ENCODE measurements around the gene NAA40.
"Not testable (repeated sequence)": the region's sequence is repeated elsewhere in the genome, so short reads cannot be mapped to it uniquely, and the experiment has no call there.

Gene NAA40

DNA sequence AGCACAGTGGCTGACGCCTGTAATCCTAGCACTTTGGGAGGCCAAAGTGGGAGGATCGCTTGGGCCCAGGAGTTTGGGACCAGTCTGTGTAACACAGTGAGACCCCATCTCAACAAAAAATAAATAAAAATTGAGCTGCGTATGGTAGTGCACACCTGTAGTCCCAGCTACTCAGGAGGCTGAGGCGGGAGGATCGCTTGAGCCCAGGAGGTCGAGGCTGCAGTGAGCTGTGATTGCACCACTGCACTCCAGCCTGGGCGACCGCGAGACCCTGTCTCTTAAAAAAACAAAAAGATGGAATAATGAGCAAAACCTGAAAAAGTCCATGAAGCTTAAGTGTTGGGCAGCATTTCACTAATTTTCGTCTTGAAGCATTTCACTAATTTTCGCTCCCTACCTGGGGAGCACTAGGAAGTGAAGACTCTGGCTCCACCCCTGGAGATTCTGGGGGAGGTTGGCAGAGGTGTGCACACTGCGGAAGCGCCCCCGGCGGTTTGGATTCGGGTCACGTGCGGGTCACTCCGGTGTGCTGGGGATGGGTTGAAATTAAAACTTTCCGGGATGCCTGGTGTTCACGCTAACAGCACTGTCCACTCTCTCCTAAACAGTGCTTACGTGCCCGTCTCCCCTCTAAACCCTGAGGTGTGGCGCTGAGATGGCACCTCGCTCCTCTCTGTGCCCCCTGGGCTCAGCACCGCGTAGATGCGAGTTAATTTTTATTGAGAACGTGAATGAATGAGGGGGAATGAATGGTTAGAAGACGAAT lies 906 bp upstream of the NAA40 start:
- in situ Hi-C loops (cut with HindIII; ENCODE audit: low sequenced_read_pairs), result no loop called here

DNA sequence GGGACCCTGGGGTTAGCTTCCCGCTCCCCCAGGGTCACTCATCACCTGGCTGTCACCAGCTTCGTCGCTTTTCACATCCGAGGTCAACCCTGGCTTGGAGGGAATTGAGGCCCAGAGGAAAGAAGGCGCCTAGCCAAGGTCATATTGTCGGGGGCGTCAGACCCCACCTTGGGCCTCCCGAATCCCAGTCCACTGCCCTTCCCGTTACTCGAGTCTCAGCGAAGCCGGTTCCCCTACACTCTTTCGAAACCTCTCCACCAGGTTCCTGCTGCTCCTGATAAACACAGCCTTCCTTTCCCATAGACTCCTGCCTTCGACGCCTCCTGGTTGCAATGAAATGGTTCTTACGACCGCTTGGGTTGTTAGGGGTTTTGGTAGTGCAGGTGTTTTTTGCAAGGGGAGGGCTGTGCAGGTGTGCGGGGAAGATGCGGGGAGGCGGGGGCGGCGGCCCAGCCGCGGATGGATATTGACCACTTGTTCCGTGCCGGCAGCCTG lies 642 bp downstream of the NAA40 start:
- in situ Hi-C loops (cut with HindIII; ENCODE audit: low sequenced_read_pairs), result no loop called here

DNA sequence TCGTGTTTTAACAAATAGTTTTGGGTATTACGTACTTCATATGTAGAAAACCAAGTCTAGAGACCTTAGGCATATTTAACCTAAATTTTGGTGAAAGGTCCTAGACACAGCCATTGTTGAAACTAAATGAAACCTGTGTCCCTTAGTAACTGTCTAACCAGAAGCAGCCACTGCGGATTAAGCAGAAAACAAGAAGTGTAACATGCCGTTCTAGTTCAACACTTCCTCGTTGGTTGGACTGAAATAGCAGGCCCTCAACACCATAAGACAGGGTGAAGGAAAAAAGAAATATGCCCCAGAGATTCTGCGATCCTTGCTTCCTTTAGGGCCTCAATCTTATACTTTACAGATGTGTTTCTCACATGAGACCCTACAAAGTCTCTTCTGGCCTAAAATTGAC lies 2.0 kb downstream of the NAA40 start:
- in situ Hi-C loops (cut with HindIII; ENCODE audit: low sequenced_read_pairs), result no loop called here

GRCh38 chr11:63941901-63942300 lies 3.1 kb downstream of the NAA40 start:
- in situ Hi-C loops (cut with HindIII; ENCODE audit: low sequenced_read_pairs), result no loop called here

DNA sequence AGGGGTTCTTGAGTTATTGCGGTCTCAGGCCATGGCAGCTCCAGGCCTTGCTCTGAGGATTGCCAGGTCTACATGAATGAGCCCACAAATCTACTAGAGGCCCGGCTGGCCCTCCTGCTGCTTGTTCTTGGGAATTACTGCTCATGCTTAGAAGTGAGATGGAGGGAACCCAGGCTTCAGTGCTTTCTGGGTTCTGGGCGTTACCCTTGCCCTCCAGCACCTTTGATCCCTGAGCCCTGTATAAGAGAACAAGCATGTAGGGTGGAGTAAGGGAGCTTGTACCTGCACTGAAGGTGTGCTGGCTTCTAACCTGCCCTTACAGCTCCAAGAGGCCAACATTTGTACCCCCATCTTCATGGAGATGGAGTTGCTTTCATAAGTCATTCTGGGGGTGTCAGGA lies 4.0 kb downstream of the NAA40 start:
- in situ Hi-C loops (cut with HindIII; ENCODE audit: low sequenced_read_pairs), result no loop called here

DNA sequence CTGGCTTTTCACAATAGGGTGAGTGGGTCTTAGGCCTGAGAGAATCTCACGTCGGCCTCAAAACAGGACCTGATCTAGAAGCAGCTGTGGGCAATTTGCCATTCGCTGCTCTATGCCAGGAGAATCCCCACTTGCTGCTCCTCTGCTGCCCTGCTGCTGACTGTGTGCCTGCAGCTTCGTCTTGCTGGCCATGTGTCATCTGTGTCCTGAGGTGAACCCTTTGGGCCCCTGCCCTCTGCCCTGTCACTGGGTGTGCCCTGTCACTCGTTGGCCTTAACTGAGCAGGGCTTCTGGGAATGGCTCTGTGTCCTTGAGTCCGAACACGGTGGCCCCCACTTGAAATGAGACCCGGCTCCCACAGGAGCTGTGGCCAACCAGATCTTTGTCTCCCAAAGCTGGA lies 6.2 kb downstream of the NAA40 start:
- in situ Hi-C loops (cut with HindIII; ENCODE audit: low sequenced_read_pairs), result no loop called here

GRCh38 chr11:63945477-63946163 lies 6.8 kb downstream of the NAA40 start:
- in situ Hi-C loops (cut with HindIII; ENCODE audit: low sequenced_read_pairs), result no loop called here

DNA sequence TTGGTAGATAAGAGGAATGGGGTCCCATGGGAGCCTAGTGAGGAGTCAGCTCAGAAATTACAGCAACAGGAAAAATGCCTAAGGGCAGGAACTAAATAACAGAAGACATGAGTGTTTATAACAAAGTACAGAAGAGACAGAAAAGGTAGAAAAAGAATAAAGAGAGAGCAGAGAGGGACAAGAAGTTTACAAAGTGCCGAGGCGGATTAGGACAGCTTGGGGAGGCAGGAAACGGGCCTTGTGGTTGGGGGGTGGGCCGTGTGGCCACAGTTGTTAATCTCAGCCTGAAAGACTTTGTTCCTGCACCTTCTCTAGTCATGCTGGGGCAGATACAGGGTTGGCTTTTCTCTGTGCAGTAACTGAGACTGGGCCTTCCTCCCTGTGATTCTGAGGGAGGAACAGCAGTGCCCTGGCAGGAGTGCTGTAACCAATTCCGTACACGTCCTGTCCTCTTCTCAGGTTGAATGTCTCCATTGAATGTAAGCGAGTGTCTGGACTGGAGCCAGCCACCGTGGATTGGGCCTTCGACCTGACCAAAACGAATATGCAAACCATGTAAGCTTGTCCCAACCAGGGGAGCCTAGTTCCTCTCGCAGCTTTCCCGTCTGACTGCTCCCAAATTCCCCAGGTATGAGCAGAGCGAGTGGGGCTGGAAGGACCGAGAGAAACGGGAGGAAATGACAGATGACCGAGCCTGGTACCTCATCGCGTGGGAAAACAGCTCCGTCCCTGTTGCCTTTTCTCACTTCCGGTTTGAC lies 13.2 kb downstream of the NAA40 start:
- in situ Hi-C loops (cut with HindIII; ENCODE audit: low sequenced_read_pairs), result loop anchor here (10.0 kb wide), 1 partner anchor 53 kb away; no protein-coding TSS in a partner anchor

GRCh38 chr11:63952570-63952969 lies 13.8 kb downstream of the NAA40 start:
- in situ Hi-C loops (cut with HindIII; ENCODE audit: low sequenced_read_pairs), result loop anchor here (10.0 kb wide), 1 partner anchor 52 kb away; no protein-coding TSS in a partner anchor

- in situ Hi-C loops (cut with HindIII; ENCODE audit: low sequenced_read_pairs), result loop anchor here (10.0 kb wide), 1 partner anchor 47 kb away; no protein-coding TSS in a partner anchor
These were observed 19.2 kb downstream of the NAA40 start for GRCh38 chr11:63958008-63958407.

- in situ Hi-C loops (cut with HindIII; ENCODE audit: low sequenced_read_pairs), result no loop called here
These were observed 23.0 kb downstream of the NAA40 start for GRCh38 chr11:63961608-63962412.

- in situ Hi-C loops (cut with HindIII; ENCODE audit: low sequenced_read_pairs), result not testable (repeated sequence)
These were observed 25.1 kb downstream of the NAA40 start for GRCh38 chr11:63963895-63964294.

- in situ Hi-C loops (cut with HindIII; ENCODE audit: low sequenced_read_pairs), result no loop called here
These were observed 27.6 kb downstream of the NAA40 start for GRCh38 chr11:63966444-63966843.

- in situ Hi-C loops (cut with HindIII; ENCODE audit: low sequenced_read_pairs), result no loop called here
These were observed 30.7 kb downstream of the NAA40 start for GRCh38 chr11:63969461-63969860.

DNA sequence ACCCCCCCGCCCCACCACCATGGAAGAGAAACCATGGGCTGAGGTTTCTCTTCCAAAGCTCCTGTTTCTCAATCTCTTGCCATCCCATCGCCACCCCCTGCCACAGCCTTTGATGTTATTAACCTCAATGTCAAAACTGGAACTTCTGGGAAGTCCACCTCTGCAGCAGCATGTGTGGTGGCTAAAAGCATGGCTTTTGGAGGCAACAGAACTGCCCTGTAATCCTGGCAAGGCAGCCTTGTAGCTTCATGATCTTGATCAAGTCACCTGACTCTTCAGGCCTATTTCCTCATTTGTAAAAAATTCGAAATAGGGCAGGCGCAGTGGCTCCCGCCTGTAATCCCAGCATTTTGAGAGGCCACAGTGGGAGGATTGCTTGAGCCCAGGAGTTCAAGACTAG lies 32.1 kb downstream of the NAA40 start:
- in situ Hi-C loops (cut with HindIII; ENCODE audit: low sequenced_read_pairs), result no loop called here

- in situ Hi-C loops (cut with HindIII; ENCODE audit: low sequenced_read_pairs), result not testable (repeated sequence)
These were observed 35.1 kb downstream of the NAA40 start for GRCh38 chr11:63973912-63974258.

DNA sequence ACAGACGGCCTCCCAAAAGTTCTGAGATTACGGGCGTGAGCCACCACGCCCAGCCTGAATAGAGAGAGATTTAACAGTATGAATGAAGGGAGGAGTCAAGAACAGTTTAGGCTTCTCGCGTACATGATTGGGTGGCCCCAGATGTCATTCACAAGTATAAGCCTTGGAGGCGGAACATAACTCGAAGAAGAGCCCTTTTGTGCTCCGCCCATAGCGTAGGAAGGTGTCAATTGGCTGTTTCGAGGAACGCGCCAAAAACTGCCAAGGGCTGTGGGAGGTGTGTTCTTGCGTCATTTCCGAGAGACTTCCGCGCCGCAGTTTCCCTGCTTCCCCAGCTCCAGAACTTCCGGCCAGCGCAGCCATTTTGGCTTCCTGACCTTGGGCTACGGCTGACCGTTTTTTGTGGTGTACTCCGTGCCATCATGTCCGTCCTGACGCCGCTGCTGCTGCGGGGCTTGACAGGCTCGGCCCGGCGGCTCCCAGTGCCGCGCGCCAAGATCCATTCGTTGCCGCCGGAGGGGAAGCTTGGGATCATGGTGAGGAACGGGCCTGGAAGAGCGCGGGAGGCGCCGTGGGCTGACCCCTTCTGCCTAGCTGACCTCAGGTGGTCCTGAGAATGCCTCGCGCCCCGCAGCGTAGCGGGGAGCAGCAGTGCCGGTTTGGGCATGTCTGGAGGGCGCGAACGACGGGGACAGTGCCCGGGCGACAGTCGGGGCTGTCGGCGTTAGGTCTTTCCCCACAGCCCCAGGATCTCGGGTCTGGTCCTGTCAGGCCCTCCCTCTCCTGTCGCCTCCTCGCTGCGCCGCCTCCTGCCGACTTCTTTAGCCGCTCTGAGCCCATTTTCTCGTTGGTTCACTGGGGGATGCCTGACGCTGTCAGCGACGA lies 35.7 kb downstream of the NAA40 start, which contains the start of gene COX8A:
TSS of gene COX8A (plus strand) at position 362 of the 885 bp plus-strand sequence. CDS start at position 423, 61 bp downstream.
- in situ Hi-C loops (cut with HindIII; ENCODE audit: low sequenced_read_pairs), result no loop called here

DNA sequence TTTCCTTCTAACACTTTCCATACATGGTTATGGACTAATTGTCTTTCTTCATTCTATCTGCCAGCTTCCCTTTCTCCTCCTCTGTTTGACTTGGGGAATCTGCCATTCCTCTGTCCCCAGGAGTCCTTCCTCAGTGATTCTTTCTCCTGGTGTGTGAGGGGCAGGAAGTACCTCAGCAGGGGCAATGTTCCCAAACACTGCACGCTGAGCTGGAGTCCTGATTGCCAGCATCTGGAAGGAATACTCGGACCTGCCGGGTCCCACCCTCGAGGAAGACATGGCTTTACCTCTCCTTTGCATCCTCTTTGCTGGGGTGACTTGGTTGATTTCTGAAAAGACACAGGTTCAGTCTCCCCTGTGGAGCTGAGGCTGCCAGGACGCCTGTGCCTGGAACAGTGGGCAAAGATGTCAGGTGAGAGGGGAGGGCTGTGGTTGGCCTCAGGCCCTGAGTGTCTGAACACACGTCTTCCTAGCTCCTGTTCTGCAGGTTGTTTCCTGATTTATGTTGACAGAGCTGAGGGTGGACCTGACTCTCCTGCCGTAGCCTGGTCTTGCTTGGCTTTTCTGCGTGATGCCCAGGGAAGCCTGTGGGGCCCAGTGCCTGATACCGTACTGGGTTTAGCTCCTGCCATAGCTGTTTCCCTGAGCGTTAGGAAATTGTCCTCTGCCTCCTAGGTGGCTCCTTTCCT lies 39.9 kb downstream of the NAA40 start:
- in situ Hi-C loops (cut with HindIII; ENCODE audit: low sequenced_read_pairs), result no loop called here

DNA sequence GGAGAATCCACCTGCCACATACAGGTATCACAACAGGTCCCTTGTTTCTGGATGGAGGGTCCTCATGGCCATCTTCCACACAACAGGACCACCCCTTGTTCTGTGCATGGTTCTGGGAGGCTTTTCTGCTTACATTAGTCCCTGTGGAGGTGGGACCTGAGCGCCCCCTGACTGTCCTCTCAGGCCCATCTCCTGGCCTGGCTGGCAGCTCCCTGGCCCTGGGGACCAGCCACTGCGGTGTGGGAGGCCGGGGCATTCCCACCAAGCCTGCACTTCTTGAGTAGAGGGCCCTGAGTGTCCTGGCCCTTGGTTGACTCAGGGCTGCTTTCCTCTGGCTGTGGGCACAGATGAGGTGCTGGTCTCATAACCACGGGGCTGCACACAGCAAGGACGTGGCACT lies 40.6 kb downstream of the NAA40 start:
- in situ Hi-C loops (cut with HindIII; ENCODE audit: low sequenced_read_pairs), result no loop called here
